Astrocyte (in vitro differentiated cells and primary cell): ENCODE results near the gene SLC39A8. TPM values are rescaled to one million over a fixed set of nuclear protein-coding genes. Genes with fewer than 3 reads are reported as not detected.

ENCODE experiments used
- DNase-seq: peaks from one replicate; pipeline ENCODE4 v3.0.0-alpha.2; 2010; ENCODE audit warnings: low read depth
- FAIRE-seq: peaks from 2 replicates; lab custom pipeline; 2011; peaks lifted over from hg19 to GRCh38; lab: Jason Lieb, UNC
- H2AFZ ChIP-seq: 2 replicates; pipeline ENCODE4 v1.6.0; 2012; ENCODE audit warnings: low read depth, low read length, inconsistent platforms
- H3K27ac ChIP-seq: 2 replicates; pipeline ENCODE4 v1.5.1; 2011; ENCODE audit warnings: low read depth, low read length, inconsistent platforms
- H3K27me3 ChIP-seq: 2 replicates; pipeline ENCODE4 v1.6.0; 2011; ENCODE audit warnings: low read length, inconsistent platforms; ENCODE audit not compliant: insufficient read depth
- H3K36me3 ChIP-seq: 2 replicates; pipeline ENCODE4 v1.5.1; 2011; ENCODE audit warnings: low read length, inconsistent platforms; ENCODE audit not compliant: insufficient read depth
- H3K4me1 ChIP-seq: 2 replicates; pipeline ENCODE4 v1.5.1; 2011; ENCODE audit warnings: low read length, inconsistent platforms; ENCODE audit not compliant: insufficient read depth
- H3K4me2 ChIP-seq: 2 replicates; pipeline ENCODE4 v1.6.0; 2012; ENCODE audit warnings: low read length, inconsistent platforms
- H3K4me3 ChIP-seq: 2 replicates; pipeline ENCODE4 v1.5.1; 2011; ENCODE audit warnings: low read depth, mild to moderate bottlenecking, low read length, inconsistent platforms; ENCODE audit not compliant: insufficient read depth
- H3K79me2 ChIP-seq: 2 replicates; pipeline ENCODE4 v1.6.0; 2012; ENCODE audit warnings: mild to moderate bottlenecking, low read length, inconsistent platforms; ENCODE audit not compliant: insufficient read depth
- H3K9ac ChIP-seq: 2 replicates; pipeline ENCODE4 v1.6.0; 2012; ENCODE audit warnings: mild to moderate bottlenecking, low read length, inconsistent platforms
- H3K9me3 ChIP-seq: 2 replicates; pipeline ENCODE4 v1.5.1; 2012; ENCODE audit warnings: low read depth, mild to moderate bottlenecking, low read length, inconsistent platforms; ENCODE audit not compliant: insufficient read depth
- H4K20me1 ChIP-seq: 2 replicates; pipeline ENCODE4 v1.6.0; 2012; ENCODE audit warnings: low read length, inconsistent platforms; ENCODE audit not compliant: insufficient read depth
- H3K27ac Mint-ChIP-seq: one replicate; pipeline ENCODE4 v1.8.0; 2021; ENCODE audit warnings: mild to moderate bottlenecking, mixed read lengths; ENCODE audit not compliant: unreplicated experiment
- H3K27me3 Mint-ChIP-seq: one replicate; pipeline ENCODE4 v1.8.0; 2021; ENCODE audit warnings: low read depth, mixed read lengths; ENCODE audit not compliant: unreplicated experiment
- H3K36me3 Mint-ChIP-seq: one replicate; pipeline ENCODE4 v1.8.0; 2021; ENCODE audit warnings: low read depth, mixed read lengths; ENCODE audit not compliant: unreplicated experiment
- H3K4me1 Mint-ChIP-seq: one replicate; pipeline ENCODE4 v1.8.0; 2021; ENCODE audit warnings: low read depth, mixed read lengths; ENCODE audit not compliant: unreplicated experiment
- H3K4me3 Mint-ChIP-seq: one replicate; pipeline ENCODE4 v1.8.0; 2021; ENCODE audit warnings: mild to moderate bottlenecking, moderate library complexity, mixed read lengths; ENCODE audit not compliant: unreplicated experiment
- H3K9me3 Mint-ChIP-seq: one replicate; pipeline ENCODE4 v1.8.0; 2021; ENCODE audit warnings: mild to moderate bottlenecking, mixed read lengths; ENCODE audit not compliant: unreplicated experiment
- CTCF ChIP-seq: IDR thresholded peaks from 2 replicates; pipeline ENCODE4 v1.5.1; 2011; ENCODE audit warnings: low read depth, mild to moderate bottlenecking, inconsistent platforms, low read length, moderate library complexity; ENCODE audit not compliant: insufficient read depth
- EZH2 ChIP-seq: IDR thresholded peaks from 2 replicates; pipeline ENCODE4 v1.6.1; 2012; ENCODE audit warnings: mild to moderate bottlenecking, low read length, inconsistent platforms; ENCODE audit not compliant: insufficient read depth
- total RNA-seq: library from RNA; stranded (reverse); gene quantifications from 2 replicates; pipeline ENCODE4 v1.2.1, GENCODE V29; 2021

SLC39A8 gene
- total RNA-seq, 1 donor from 2014 or later = 5.6 TPM

GRCh38 chr4:102305666-102306065 lies 39.6 kb downstream of the SLC39A8 start:
- Mint-ChIP-seq H3K9me3 (no peaks in the 10 kb centered on the region), H3K4me1 (peaks cover 3% of the 10 kb centered on the region), H3K4me3 (no peak overlapping the region), H3K27ac (no peak overlapping the region), H3K27me3 (no peaks in the 10 kb centered on the region), H3K36me3 (peaks cover 3% of the 10 kb centered on the region)
- H3K4me1 ChIP-seq = no peaks in the 10 kb centered on the region
- no peaks in the 10 kb centered on the region for H4K20me1 ChIP-seq
- no peak overlapping the region for H3K9ac ChIP-seq
- no peaks in the 10 kb centered on the region for H3K79me2 ChIP-seq
- no peak overlapping the region for H3K4me3 ChIP-seq
- H3K4me2 ChIP-seq = no peak overlapping the region
- H3K9me3 ChIP-seq = no peaks in the 10 kb centered on the region
- TF ChIP-seq EZH2 = no peak
- no peak for TF ChIP-seq CTCF
- FAIRE-seq = no peak
- H3K27me3 ChIP-seq = no peaks in the 10 kb centered on the region
- H3K36me3 ChIP-seq = no peaks in the 10 kb centered on the region
- DNase-seq = no peak
- H3K27ac ChIP-seq = no peak overlapping the region
- H2AFZ ChIP-seq = no peak overlapping the region

GRCh38 chr4:102302762-102303161 lies 42.5 kb downstream of the SLC39A8 start:
- TF ChIP-seq EZH2 (no peak), CTCF (no peak)
- Mint-ChIP-seq H3K4me3 (no peak overlapping the region), H3K27me3 (no peaks in the 10 kb centered on the region), H3K9me3 (no peaks in the 10 kb centered on the region), H3K4me1 (peaks cover 3% of the 10 kb centered on the region), H3K27ac (no peak overlapping the region), H3K36me3 (no peaks in the 10 kb centered on the region)
- H3K9me3 ChIP-seq = no peaks in the 10 kb centered on the region
- no peak overlapping the region for H3K27ac ChIP-seq
- no peak for FAIRE-seq
- H3K9ac ChIP-seq = no peak overlapping the region
- no peak for DNase-seq
- H3K4me3 ChIP-seq = no peak overlapping the region
- no peaks in the 10 kb centered on the region for H3K36me3 ChIP-seq
- H3K27me3 ChIP-seq = no peaks in the 10 kb centered on the region
- no peak overlapping the region for H3K4me2 ChIP-seq
- H3K79me2 ChIP-seq = no peaks in the 10 kb centered on the region
- H2AFZ ChIP-seq = no peak overlapping the region
- no peaks in the 10 kb centered on the region for H4K20me1 ChIP-seq
- H3K4me1 ChIP-seq = no peaks in the 10 kb centered on the region

GRCh38 chr4:102301167-102301566 lies 44.1 kb downstream of the SLC39A8 start:
- Histone ChIP-seq H2AFZ (no peak overlapping the region), H3K4me2 (no peak overlapping the region), H4K20me1 (no peaks in the 10 kb centered on the region), H3K4me3 (no peak overlapping the region), H3K9me3 (no peaks in the 10 kb centered on the region), H3K79me2 (no peaks in the 10 kb centered on the region), H3K27ac (no peak overlapping the region), H3K27me3 (no peaks in the 10 kb centered on the region), H3K9ac (no peak overlapping the region), H3K36me3 (no peaks in the 10 kb centered on the region), H3K4me1 (no peaks in the 10 kb centered on the region)
- Mint-ChIP-seq H3K27me3 (no peaks in the 10 kb centered on the region), H3K4me3 (no peak overlapping the region), H3K27ac (no peak overlapping the region), H3K36me3 (no peaks in the 10 kb centered on the region), H3K4me1 (peaks cover 3% of the 10 kb centered on the region), H3K9me3 (no peaks in the 10 kb centered on the region)
- TF ChIP-seq EZH2 = no peak
- no peak for FAIRE-seq
- DNase-seq = no peak
